HepG2 (cell line): ENCODE results near the gene PTPRQ.

Experiments
- CTCF ChIP-seq: sonication (generic); formaldehyde crosslinking; IDR thresholded peaks from 2 replicates; pipeline ENCODE4 v1.5.0; 2020; ENCODE audit warnings: mild to moderate bottlenecking, missing genetic modification reagents, moderate library complexity
- RNF219 ChIP-seq: sonication (generic); formaldehyde crosslinking; IDR thresholded peaks from 2 replicates; pipeline ENCODE4 v1.5.0; 2020; ENCODE audit warnings: mild to moderate bottlenecking, missing genetic modification reagents
- SNAPC2 ChIP-seq: sonication (generic); formaldehyde crosslinking; IDR thresholded peaks from 2 replicates; pipeline ENCODE4 v1.8.1; 2022; ENCODE audit warnings: mild to moderate bottlenecking, missing genetic modification reagents
- SP1 ChIP-seq, 2 experiments: fragments of 450-650 bp in 1 of 2; sonication (generic) in 1 of 2; formaldehyde crosslinking in 1 of 2; IDR thresholded peaks; 2 replicates each; pipeline versions ENCODE4 v1.4.0 to v1.6.1; 2016 to 2020; ENCODE audit warnings: missing genetic modification reagents in 1 of 2
- TAF1 ChIP-seq: sonication (generic); formaldehyde crosslinking; IDR thresholded peaks from 2 replicates; pipeline ENCODE4 v1.4.0; 2020; ENCODE audit warnings: missing genetic modification reagents

DNA sequence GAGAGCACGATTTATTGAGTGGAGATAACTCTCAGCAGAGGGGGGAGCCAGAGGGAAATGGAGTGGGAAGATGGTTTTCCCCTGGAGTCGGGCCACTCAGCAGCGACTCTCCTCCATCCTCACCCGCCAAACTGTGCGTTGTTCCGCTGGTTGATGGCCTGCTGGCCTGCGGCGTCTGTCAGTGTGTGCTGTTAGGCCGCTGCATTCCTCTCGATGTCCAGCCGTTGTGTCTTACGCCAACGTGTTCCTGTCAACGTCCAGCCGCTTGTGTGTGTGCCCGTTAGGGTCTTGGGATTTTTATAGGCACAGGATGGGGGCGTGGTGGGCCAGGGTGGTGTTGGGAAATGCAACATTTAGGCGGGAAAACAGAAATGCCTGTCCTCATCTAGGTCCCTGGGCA, 69.2 kb downstream of the PTPRQ start:
- TF ChIP-seq CTCF (CRISPR knock-in tag) = no peak
- TF ChIP-seq SP1 (IDR thresholded peaks at IDR 0.05) = no peak
- TF ChIP-seq SP1 (CRISPR knock-in tag; IDR thresholded peaks at IDR 0.05) = no peak
- TF ChIP-seq SNAPC2 (CRISPR knock-in tag) = no peak
- TF ChIP-seq RNF219 (CRISPR knock-in tag) = no peak
- no peak for TF ChIP-seq TAF1 (CRISPR knock-in tag)
